GM21447 (cell line): ENCODE data around the gene PLEKHA5.
A peak's percentile ranks its signal among the peaks of the same experiment; 100 is the strongest.
"Not testable (repeated sequence)": the region's sequence is repeated elsewhere in the genome, so short reads cannot be mapped to it uniquely, and the experiment has no call there.

Experiments
- ATAC-seq: cut with Tn5 transposase; IDR thresholded peaks from one replicate; pipeline ENCODE4 v1.9.1; 2021; ENCODE audit not compliant: unreplicated experiment

The PLEKHA5 gene

GRCh38 chr12:19311165-19311564 lies 181.6 kb downstream of the PLEKHA5 start:
- no peak for ATAC-seq

- no peak for ATAC-seq
Observed at GRCh38 chr12:19312637-19313036, 183.1 kb downstream of the PLEKHA5 start.

- ATAC-seq: no peak
Observed at GRCh38 chr12:19316425-19316824, 186.9 kb downstream of the PLEKHA5 start.

- ATAC-seq: no peak
Observed at GRCh38 chr12:19322376-19322775, 192.8 kb downstream of the PLEKHA5 start.

GRCh38 chr12:19323805-19324204 lies 194.3 kb downstream of the PLEKHA5 start:
- ATAC-seq: no peak

GRCh38 chr12:19326102-19326501 lies 196.6 kb downstream of the PLEKHA5 start:
- ATAC-seq: no peak

- ATAC-seq: no peak
Observed at GRCh38 chr12:19332196-19332595, 202.7 kb downstream of the PLEKHA5 start.

GRCh38 chr12:19338405-19338804 lies 208.9 kb downstream of the PLEKHA5 start:
- no peak for ATAC-seq

GRCh38 chr12:19350850-19351249 lies 221.3 kb downstream of the PLEKHA5 start:
- ATAC-seq: not testable (repeated sequence)

GRCh38 chr12:19351346-19351745 lies 221.8 kb downstream of the PLEKHA5 start:
- no peak for ATAC-seq

GRCh38 chr12:19369691-19370148 lies 240.2 kb downstream of the PLEKHA5 start:
- no peak for ATAC-seq

- no peak for ATAC-seq
Observed at GRCh38 chr12:19373586-19373985, 244.1 kb downstream of the PLEKHA5 start.

- no peak for ATAC-seq
Observed at GRCh38 chr12:19375888-19376287, 246.4 kb downstream of the PLEKHA5 start.

- ATAC-seq: no peak
Observed at GRCh38 chr12:19376691-19377090, 247.2 kb downstream of the PLEKHA5 start.

- peak; percentile 95 for ATAC-seq
Observed at GRCh38 chr12:19382111-19382526, 252.6 kb downstream of the PLEKHA5 start.

- ATAC-seq: no peak
Observed at GRCh38 chr12:19382563-19382962, 253.0 kb downstream of the PLEKHA5 start.

GRCh38 chr12:19387161-19387560 lies 257.6 kb downstream of the PLEKHA5 start:
- ATAC-seq: no peak

- ATAC-seq: no peak
Observed at GRCh38 chr12:19388131-19388549, 258.6 kb downstream of the PLEKHA5 start.

GRCh38 chr12:19390051-19390598 lies 260.6 kb downstream of the PLEKHA5 start:
- no peak for ATAC-seq

GRCh38 chr12:19392644-19393043 lies 263.1 kb downstream of the PLEKHA5 start:
- ATAC-seq: not testable (repeated sequence)

- ATAC-seq: no peak
Observed at GRCh38 chr12:19394385-19394784, 264.9 kb downstream of the PLEKHA5 start.

- no peak for ATAC-seq
Observed at GRCh38 chr12:19397534-19397933, 268.0 kb downstream of the PLEKHA5 start.
